Measurements from ENCODE around the gene MYO15B. TPM values are rescaled to one million over a fixed set of nuclear protein-coding genes. Genes with fewer than 3 reads are reported as not detected.

Gene MYO15B
- total RNA-seq, 2 experiments from 2014 or later: 24.6 to 29.7 TPM

GRCh38 chr17:75667825-75668224, 80.2 kb downstream of the MYO15B start:
- H3K36me3 Mint-ChIP-seq (ENCODE audit: low read depth): peaks cover 13% of the 10 kb centered on the region
- H3K4me1 Mint-ChIP-seq (ENCODE audit: low read depth): peaks cover 35% of the 10 kb centered on the region
- CTCF ChIA-PET: interaction anchor here (0.6 to 0.8 kb wide), 3 partner anchors 10 to 86 kb away, joined by 3 to 5 read pairs (median 4); no protein-coding TSS in a partner anchor
- DNase-seq: no peak
- no peak overlapping the region for H3K27ac Mint-ChIP-seq
- no peaks in the 10 kb centered on the region for H3K9me3 Mint-ChIP-seq
- no peaks in the 10 kb centered on the region for H3K27me3 Mint-ChIP-seq (ENCODE audit: low read depth)
- H3K4me3 Mint-ChIP-seq: no peak overlapping the region
- intact Hi-C loops (cut with micrococcal nuclease): loop anchor here (1.0 to 10.0 kb wide), 7 partner anchors 20 to 793 kb away; partner anchors contain the start of genes FDXR, SLC25A19, TSEN54 and UNK

DNA sequence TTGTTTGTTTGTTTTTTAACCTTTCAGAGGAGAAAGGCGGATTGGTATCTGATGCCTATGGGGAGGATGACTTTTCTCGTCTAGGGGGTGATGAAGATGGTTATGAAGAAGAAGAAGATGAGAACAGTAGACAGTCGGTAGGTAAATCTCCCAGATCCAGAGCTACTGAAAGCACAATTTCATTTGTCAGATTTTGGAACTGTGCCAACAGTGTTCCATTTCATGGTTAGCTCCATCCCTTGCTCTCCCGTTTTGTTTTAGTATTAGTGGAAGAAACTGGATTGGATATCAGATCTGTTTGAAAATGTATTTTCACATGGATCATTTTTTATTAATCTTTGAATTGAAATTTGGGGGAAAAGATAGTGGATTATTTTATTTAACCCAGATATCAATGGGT, 80.9 kb downstream of the MYO15B start:
- H3K4me1 Mint-ChIP-seq (ENCODE audit: low read depth): peaks cover 35% of the 10 kb centered on the region
- CTCF ChIA-PET: interaction anchor here (0.9 kb wide), 1 partner anchor 79 kb away, joined by 4 read pairs; no protein-coding TSS in a partner anchor
- no peak overlapping the region for H3K27ac Mint-ChIP-seq
- H3K36me3 Mint-ChIP-seq (ENCODE audit: low read depth): peaks cover 15% of the 10 kb centered on the region
- no peaks in the 10 kb centered on the region for H3K9me3 Mint-ChIP-seq
- no peak overlapping the region for H3K4me3 Mint-ChIP-seq
- no peaks in the 10 kb centered on the region for H3K27me3 Mint-ChIP-seq (ENCODE audit: low read depth)
- no peak for DNase-seq
- intact Hi-C loops (cut with micrococcal nuclease): loop anchor here (10.0 kb wide), 1 partner anchor 794 kb away; the partner anchor contains the start of gene FDXR

DNA sequence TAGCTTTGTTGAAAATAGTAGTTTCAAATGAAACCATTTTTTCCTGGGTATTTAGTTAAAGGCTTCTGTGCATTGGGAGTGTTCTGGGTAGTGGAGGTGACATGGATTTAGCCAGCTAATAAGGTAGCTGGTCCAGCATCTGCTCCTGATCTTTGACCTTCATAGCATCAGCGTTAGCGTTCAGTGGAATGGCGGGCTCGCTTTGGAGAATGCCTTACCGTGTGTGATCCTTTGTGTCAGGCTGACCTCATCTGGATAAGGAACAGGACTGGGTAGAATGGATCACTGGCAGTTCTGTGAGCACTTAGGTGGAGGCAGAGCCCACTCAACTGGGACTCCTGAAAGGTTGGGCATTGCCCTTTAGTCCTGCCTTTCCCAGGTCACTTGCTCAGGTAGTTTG, 83.3 kb downstream of the MYO15B start:
- CTCF ChIA-PET: interaction anchor here (1.0 to 8.1 kb wide), 2 partner anchors 8 to 80 kb away, joined by 3 to 127 read pairs; no protein-coding TSS in a partner anchor
- H3K36me3 Mint-ChIP-seq (ENCODE audit: low read depth): peaks cover 15% of the 10 kb centered on the region
- intact Hi-C loops (cut with micrococcal nuclease): no loop called here

DNA sequence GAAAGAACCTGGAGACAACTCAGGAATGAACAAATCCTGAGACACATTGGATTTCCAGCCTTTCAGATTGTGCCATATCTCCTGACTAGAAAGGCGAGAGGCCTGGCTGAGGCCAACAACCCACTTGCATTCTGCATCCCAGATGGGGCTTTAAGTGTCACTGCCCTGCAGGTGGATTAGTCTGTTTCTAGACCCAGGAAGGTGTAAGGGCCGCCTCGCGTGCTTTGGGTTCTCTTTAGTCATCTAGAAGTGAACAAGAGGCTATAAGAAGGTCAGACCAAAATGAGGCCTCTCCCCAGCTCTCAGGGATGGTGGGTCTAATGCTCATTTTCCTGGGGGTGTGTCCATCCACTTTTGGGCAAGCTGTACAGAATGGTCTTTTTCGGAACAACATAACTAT, 84.4 kb downstream of the MYO15B start:
- H3K4me1 Mint-ChIP-seq (ENCODE audit: low read depth): peaks cover 30% of the 10 kb centered on the region
- intact Hi-C loops (cut with micrococcal nuclease): no loop called here
- H3K27me3 Mint-ChIP-seq (ENCODE audit: low read depth): no peaks in the 10 kb centered on the region
- H3K36me3 Mint-ChIP-seq (ENCODE audit: low read depth): peaks cover 17% of the 10 kb centered on the region
- no peak for DNase-seq
- CTCF ChIA-PET: interaction anchor here (0.8 to 8.1 kb wide), 3 partner anchors 11 to 158 kb away, joined by 3 to 127 read pairs (median 3); no protein-coding TSS in a partner anchor
- no peak overlapping the region for H3K4me3 Mint-ChIP-seq
- H3K27ac Mint-ChIP-seq: no peak overlapping the region
- H3K9me3 Mint-ChIP-seq: no peaks in the 10 kb centered on the region

More for the DNA sequence above, 83.3 kb downstream of the MYO15B start:
- H3K9me3 Mint-ChIP-seq: no peaks in the 10 kb centered on the region
- H3K27me3 Mint-ChIP-seq (ENCODE audit: low read depth): no peaks in the 10 kb centered on the region
- H3K4me3 Mint-ChIP-seq: no peak overlapping the region
- DNase-seq: no peak
- no peak overlapping the region for H3K27ac Mint-ChIP-seq
- H3K4me1 Mint-ChIP-seq (ENCODE audit: low read depth): peaks cover 31% of the 10 kb centered on the region

- peaks cover 30% of the 10 kb centered on the region for H3K4me1 Mint-ChIP-seq (ENCODE audit: low read depth)
- no peaks in the 10 kb centered on the region for H3K27me3 Mint-ChIP-seq (ENCODE audit: low read depth)
- no peak for DNase-seq
- peaks cover 14% of the 10 kb centered on the region for H3K36me3 Mint-ChIP-seq (ENCODE audit: low read depth)
- CTCF ChIA-PET: interaction anchor here (0.8 to 8.1 kb wide), 3 partner anchors 15 to 77 kb away, joined by 3 to 127 read pairs (median 3); no protein-coding TSS in a partner anchor
- no peaks in the 10 kb centered on the region for H3K9me3 Mint-ChIP-seq
- H3K27ac Mint-ChIP-seq: no peak overlapping the region
- H3K4me3 Mint-ChIP-seq: no peak overlapping the region
- intact Hi-C loops (cut with micrococcal nuclease): no loop called here
These were observed 85.9 kb downstream of the MYO15B start for GRCh38 chr17:75673487-75673886.

Other genes with a start within 250 kb of the MYO15B start
- 100 to 1,000 TPM; 166 to 169 TPM for gene GRB2, start 182.1 kb upstream of the MYO15B start, total RNA-seq
- gene TMEM94, start 131.2 kb upstream of the MYO15B start, total RNA-seq: 10 to 100 TPM; 50.4 to 53.5 TPM
- 1 to 10 TPM; 1.0 to 1.1 TPM for gene CASKIN2, start 72.3 kb upstream of the MYO15B start, total RNA-seq
- 10 to 100 TPM; 21.4 to 22.0 TPM for gene TSEN54, start 71.3 kb upstream of the MYO15B start, total RNA-seq
- gene LLGL2, start 62.1 kb upstream of the MYO15B start, total RNA-seq: 1 to 10 TPM; 6.2 to 6.8 TPM
- gene SMIM5, start 45.6 kb downstream of the MYO15B start, total RNA-seq: not detected
- gene RECQL5, start 79.4 kb downstream of the MYO15B start, total RNA-seq: 10 to 100 TPM; 36.2 to 44.0 TPM
- 10 to 100 TPM; 68.3 TPM for gene SAP30BP, start 79.5 kb downstream of the MYO15B start, total RNA-seq
- gene ITGB4, start 133.7 kb downstream of the MYO15B start, total RNA-seq: 1 to 10 TPM in 1 of 2 experiments, under 1 TPM in 1; 0.83 to 1.0 TPM
- 10 to 100 TPM; 48.7 to 50.2 TPM for gene GALK1, start 177.4 kb downstream of the MYO15B start, total RNA-seq
- 10 to 100 TPM; 19.1 to 21.4 TPM for gene UNK, start 197.0 kb downstream of the MYO15B start, total RNA-seq

Measured in activated naive CD4-positive, alpha-beta T cell treated with anti-CD3 and anti-CD28 coated beads for 36 hours (primary cell).